Measurements from ENCODE around the gene EVI5.

- TF ChIP-seq RAD21 (IDR thresholded peaks at IDR 0.05; ENCODE audit: insufficient read depth, low read depth, low read length) (no peak), ZNF24 (IDR thresholded peaks at IDR 0.05) (no peak), DPF2 (IDR thresholded peaks at IDR 0.05) (no peak), TAF1 (IDR thresholded peaks at IDR 0.05; ENCODE audit: borderline replicate concordance, low read depth, low read length) (no peak), MAX (IDR thresholded peaks at IDR 0.05; ENCODE audit: low read depth, low read length) (no peak), SUPT20H (IDR thresholded peaks at IDR 0.05; ENCODE audit: borderline replicate concordance, control insufficient read depth, low read depth, low read length) (no peak), BCL11A (IDR thresholded peaks at IDR 0.05; ENCODE audit: low read depth, low read length) (no peak)
- TF ChIP-seq, protein P1, sequence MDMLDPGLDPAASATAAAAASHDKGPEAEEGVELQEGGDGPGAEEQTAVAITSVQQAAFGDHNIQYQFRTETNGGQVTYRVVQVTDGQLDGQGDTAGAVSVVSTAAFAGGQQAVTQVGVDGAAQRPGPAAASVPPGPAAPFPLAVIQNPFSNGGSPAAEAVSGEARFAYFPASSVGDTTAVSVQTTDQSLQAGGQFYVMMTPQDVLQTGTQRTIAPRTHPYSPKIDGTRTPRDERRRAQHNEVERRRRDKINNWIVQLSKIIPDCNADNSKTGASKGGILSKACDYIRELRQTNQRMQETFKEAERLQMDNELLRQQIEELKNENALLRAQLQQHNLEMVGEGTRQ (IDR thresholded peaks at IDR 0.05; ENCODE audit: borderline replicate concordance, low read depth, low read length): no peak
- TF ChIP-seq, protein P2, sequence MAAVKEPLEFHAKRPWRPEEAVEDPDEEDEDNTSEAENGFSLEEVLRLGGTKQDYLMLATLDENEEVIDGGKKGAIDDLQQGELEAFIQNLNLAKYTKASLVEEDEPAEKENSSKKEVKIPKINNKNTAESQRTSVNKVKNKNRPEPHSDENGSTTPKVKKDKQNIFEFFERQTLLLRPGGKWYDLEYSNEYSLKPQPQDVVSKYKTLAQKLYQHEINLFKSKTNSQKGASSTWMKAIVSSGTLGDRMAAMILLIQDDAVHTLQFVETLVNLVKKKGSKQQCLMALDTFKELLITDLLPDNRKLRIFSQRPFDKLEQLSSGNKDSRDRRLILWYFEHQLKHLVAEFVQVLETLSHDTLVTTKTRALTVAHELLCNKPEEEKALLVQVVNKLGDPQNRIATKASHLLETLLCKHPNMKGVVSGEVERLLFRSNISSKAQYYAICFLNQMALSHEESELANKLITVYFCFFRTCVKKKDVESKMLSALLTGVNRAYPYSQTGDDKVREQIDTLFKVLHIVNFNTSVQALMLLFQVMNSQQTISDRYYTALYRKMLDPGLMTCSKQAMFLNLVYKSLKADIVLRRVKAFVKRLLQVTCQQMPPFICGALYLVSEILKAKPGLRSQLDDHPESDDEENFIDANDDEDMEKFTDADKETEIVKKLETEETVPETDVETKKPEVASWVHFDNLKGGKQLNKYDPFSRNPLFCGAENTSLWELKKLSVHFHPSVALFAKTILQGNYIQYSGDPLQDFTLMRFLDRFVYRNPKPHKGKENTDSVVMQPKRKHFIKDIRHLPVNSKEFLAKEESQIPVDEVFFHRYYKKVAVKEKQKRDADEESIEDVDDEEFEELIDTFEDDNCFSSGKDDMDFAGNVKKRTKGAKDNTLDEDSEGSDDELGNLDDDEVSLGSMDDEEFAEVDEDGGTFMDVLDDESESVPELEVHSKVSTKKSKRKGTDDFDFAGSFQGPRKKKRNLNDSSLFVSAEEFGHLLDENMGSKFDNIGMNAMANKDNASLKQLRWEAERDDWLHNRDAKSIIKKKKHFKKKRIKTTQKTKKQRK (IDR thresholded peaks at IDR 0.05; ENCODE audit: low read depth, low read length): no peak
Measured at GRCh38 chr1:92601044-92601443, 183.9 kb downstream of the EVI5 start.
